ENCODE measurements around the gene ARGLU1. TPM values are rescaled to one million over a fixed set of nuclear protein-coding genes. Genes with fewer than 3 reads are reported as not detected.

The ARGLU1 gene
- total and polyA plus RNA-seq, 8 donors, result 16.6 to 321 (median 108) TPM

- Histone ChIP-seq H3K4me1 (peaks cover 0 to 9% (median 0%) of the 10 kb centered on the region in 4 donors), H3K9me3 (no peaks in the 10 kb centered on the region), H3K36me3 (peaks cover 0 to 6% (median 2%) of the 10 kb centered on the region in 4 donors), H3K4me3 (no peak overlapping the region), H3K27me3 (no peaks in the 10 kb centered on the region), H3K27ac (no peak overlapping the region)
- intact Hi-C loops (cut with DNase I; ENCODE audit: low total_unique reads), result no loop called here
- DNase-seq, result no peak
- WGBS, 5 donors, result 83 to 92% (median 91%) methylated on average over 4 of the region's 4 CpGs
- TF ChIP-seq POLR2AphosphoS5 (IDR thresholded peaks at IDR 0.05), result no peak
- TF ChIP-seq, protein P1, sequence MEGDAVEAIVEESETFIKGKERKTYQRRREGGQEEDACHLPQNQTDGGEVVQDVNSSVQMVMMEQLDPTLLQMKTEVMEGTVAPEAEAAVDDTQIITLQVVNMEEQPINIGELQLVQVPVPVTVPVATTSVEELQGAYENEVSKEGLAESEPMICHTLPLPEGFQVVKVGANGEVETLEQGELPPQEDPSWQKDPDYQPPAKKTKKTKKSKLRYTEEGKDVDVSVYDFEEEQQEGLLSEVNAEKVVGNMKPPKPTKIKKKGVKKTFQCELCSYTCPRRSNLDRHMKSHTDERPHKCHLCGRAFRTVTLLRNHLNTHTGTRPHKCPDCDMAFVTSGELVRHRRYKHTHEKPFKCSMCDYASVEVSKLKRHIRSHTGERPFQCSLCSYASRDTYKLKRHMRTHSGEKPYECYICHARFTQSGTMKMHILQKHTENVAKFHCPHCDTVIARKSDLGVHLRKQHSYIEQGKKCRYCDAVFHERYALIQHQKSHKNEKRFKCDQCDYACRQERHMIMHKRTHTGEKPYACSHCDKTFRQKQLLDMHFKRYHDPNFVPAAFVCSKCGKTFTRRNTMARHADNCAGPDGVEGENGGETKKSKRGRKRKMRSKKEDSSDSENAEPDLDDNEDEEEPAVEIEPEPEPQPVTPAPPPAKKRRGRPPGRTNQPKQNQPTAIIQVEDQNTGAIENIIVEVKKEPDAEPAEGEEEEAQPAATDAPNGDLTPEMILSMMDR (IDR thresholded peaks at IDR 0.05), result no peak
- no peak for TF ChIP-seq EP300 (IDR thresholded peaks at IDR 0.05)
- no peak for TF ChIP-seq POLR2A (IDR thresholded peaks at IDR 0.05)
Observed at GRCh38 chr13:106505295-106505694, 62.6 kb downstream of the ARGLU1 start.

DNA sequence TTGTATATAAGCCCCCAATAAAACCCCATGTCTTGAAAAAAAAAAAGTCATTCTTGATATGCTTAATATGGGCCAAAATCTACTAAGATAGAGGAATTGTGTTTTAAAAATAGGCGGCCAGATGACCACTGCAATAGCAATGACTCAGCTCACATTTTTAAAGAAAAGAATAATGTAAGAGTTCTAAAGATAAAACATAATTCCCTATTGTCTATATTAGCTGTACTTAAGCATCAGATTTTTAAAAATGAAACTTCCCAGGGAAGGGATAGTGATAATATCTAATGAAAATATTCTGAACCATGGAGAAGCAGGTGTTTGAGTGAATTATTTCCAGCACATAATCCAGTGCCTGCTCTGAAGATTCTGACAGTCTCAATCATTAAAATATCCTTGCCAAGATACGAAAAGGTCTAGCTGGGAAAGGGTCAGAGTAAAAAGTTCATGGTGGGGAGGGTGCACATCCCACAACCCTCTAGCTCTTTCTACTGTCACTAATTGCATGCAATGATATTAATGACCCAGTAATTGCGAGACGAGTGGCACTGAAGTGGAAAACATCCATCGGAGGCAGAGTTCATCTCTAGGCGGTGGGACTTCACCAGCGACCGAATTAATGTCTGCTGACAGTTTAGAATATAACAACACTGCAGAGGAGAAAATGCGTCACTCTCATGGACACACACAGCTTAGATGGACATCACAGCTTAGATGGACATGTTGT, 64.0 kb downstream of the ARGLU1 start:
- TF ChIP-seq POLR2AphosphoS5 (IDR thresholded peaks at IDR 0.05) (no peak), POLR2A (IDR thresholded peaks at IDR 0.05) (no peak), EP300 (IDR thresholded peaks at IDR 0.05) (no peak)
- TF ChIP-seq, protein P1 (IDR thresholded peaks at IDR 0.05), result no peak
- Histone ChIP-seq H3K27ac (no peak overlapping the region), H3K27me3 (no peaks in the 10 kb centered on the region), H3K9me3 (no peaks in the 10 kb centered on the region), H3K36me3 (no peaks in the 10 kb centered on the region), H3K4me3 (no peak overlapping the region), H3K4me1 (peaks cover 0 to 23% (median 2%) of the 10 kb centered on the region in 4 donors)
- intact Hi-C loops (cut with DNase I; ENCODE audit: low total_unique reads), result no loop called here
- no peak for DNase-seq
- 71 to 94% (median 86%) methylated on average over 9 of the region's 9 CpGs for WGBS, 5 donors

DNA sequence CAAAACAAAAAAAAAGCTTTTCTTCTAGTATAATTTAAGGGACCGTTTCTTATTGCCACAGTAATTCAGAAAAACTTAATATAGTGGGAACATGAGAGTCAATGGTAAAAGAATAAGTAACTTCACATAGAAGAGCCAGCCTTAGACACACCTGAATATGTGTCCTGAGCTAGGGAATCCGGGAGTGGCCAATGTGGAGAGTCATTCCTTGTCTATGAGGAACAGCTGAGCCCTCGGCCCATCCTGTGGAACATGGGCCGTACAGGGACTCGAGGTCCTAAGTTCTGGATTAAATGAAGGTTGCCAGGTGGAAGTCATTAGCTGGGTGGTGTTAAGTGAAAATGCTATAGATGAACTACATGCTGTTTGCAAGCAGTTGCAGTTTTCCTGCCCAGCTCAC, 64.7 kb downstream of the ARGLU1 start:
- H3K4me3 ChIP-seq, result no peak overlapping the region
- no peaks in the 10 kb centered on the region for H3K9me3 ChIP-seq
- peaks cover 0 to 28% (median 4%) of the 10 kb centered on the region in 4 donors for H3K4me1 ChIP-seq
- no peak overlapping the region for H3K27ac ChIP-seq
- H3K27me3 ChIP-seq, result no peaks in the 10 kb centered on the region
- H3K36me3 ChIP-seq, result no peaks in the 10 kb centered on the region
- intact Hi-C loops (cut with DNase I; ENCODE audit: low total_unique reads), result no loop called here
- WGBS, 5 donors, result 77 to 88% (median 81%) methylated on average over 5 of the region's 5 CpGs
- DNase-seq, result no peak
- no peak for TF ChIP-seq POLR2A (IDR thresholded peaks at IDR 0.05)
- TF ChIP-seq, protein P1 (IDR thresholded peaks at IDR 0.05), result no peak
- TF ChIP-seq POLR2AphosphoS5 (IDR thresholded peaks at IDR 0.05), result no peak
- TF ChIP-seq EP300 (IDR thresholded peaks at IDR 0.05), result no peak

GRCh38 chr13:106500445-106500844, 67.5 kb downstream of the ARGLU1 start:
- DNase-seq, result no peak
- WGBS, 5 donors, result 78 to 87% (median 80%) methylated on average over 6 of the region's 6 CpGs
- Histone ChIP-seq H3K4me3 (no peak overlapping the region), H3K27ac (no peak overlapping the region), H3K9me3 (no peaks in the 10 kb centered on the region), H3K4me1 (peaks cover 0 to 50% (median 14%) of the 10 kb centered on the region in 4 donors), H3K27me3 (no peaks in the 10 kb centered on the region), H3K36me3 (no peaks in the 10 kb centered on the region)
- intact Hi-C loops (cut with DNase I; ENCODE audit: low total_unique reads), result no loop called here
- TF ChIP-seq EP300 (IDR thresholded peaks at IDR 0.05), result no peak
- TF ChIP-seq, protein P1 (IDR thresholded peaks at IDR 0.05), result no peak

Data from stomach (tissue), 9 donors.